ENCODE measurements around the gene PI4K2B. TPM values are rescaled to one million over a fixed set of nuclear protein-coding genes. Genes with fewer than 3 reads are reported as not detected.
"Not testable (repeated sequence)": the region's sequence is repeated elsewhere in the genome, so short reads cannot be mapped to it uniquely, and the experiment has no call there.

PI4K2B gene
- total RNA-seq, 2 experiments from 2014 or later: 37.2 to 37.4 TPM

- H3K27me3 Mint-ChIP-seq, H3K4me3 Mint-ChIP-seq, POLR2A ChIA-PET, H3K27ac Mint-ChIP-seq, DNase-seq: not testable (repeated sequence)
- Mint-ChIP-seq H3K36me3 (ENCODE audit: low read depth) (peaks cover 38% of the 10 kb centered on the region), H3K9me3 (peaks cover 25% of the 10 kb centered on the region), H3K4me1 (peaks cover 30% of the 10 kb centered on the region)
- CTCF ChIA-PET: interaction anchor here (1.8 kb wide), 1 partner anchor 14 kb away, joined by 5 read pairs; no protein-coding TSS in a partner anchor
These were observed 15.0 kb downstream of the PI4K2B start for GRCh38 chr4:25248875-25249274.

- H3K4me3 Mint-ChIP-seq, POLR2A ChIA-PET, DNase-seq, H3K27me3 Mint-ChIP-seq, H3K27ac Mint-ChIP-seq: not testable (repeated sequence)
- H3K9me3 Mint-ChIP-seq: peaks cover 19% of the 10 kb centered on the region
- CTCF ChIA-PET: interaction anchor here (1.8 kb wide), 1 partner anchor 63 kb away, joined by 5 read pairs; no protein-coding TSS in a partner anchor
- peaks cover 32% of the 10 kb centered on the region for H3K36me3 Mint-ChIP-seq (ENCODE audit: low read depth)
- peaks cover 30% of the 10 kb centered on the region for H3K4me1 Mint-ChIP-seq
These were observed 15.7 kb downstream of the PI4K2B start for GRCh38 chr4:25249494-25249893.

GRCh38 chr4:25252230-25253070 lies 18.6 kb downstream of the PI4K2B start:
- POLR2A ChIA-PET: no interaction called here
- H3K4me3 Mint-ChIP-seq: no peak overlapping the region
- H3K27me3 Mint-ChIP-seq: no peaks in the 10 kb centered on the region
- peak overlapping the region; percentile 14 for H3K27ac Mint-ChIP-seq
- H3K36me3 Mint-ChIP-seq (ENCODE audit: low read depth): peaks cover 25% of the 10 kb centered on the region
- DNase-seq: no peak
- peaks cover 29% of the 10 kb centered on the region for H3K4me1 Mint-ChIP-seq
- CTCF ChIA-PET: interaction anchor here (0.8 kb wide), 1 partner anchor 13 kb away, joined by 4 read pairs; no protein-coding TSS in a partner anchor
- H3K9me3 Mint-ChIP-seq: no peaks in the 10 kb centered on the region

GRCh38 chr4:25253071-25253445 lies 19.2 kb downstream of the PI4K2B start:
- Mint-ChIP-seq H3K27me3 (no peaks in the 10 kb centered on the region), H3K4me3 (no peak overlapping the region), H3K4me1 (peaks cover 29% of the 10 kb centered on the region), H3K9me3 (no peaks in the 10 kb centered on the region), H3K36me3 (ENCODE audit: low read depth) (peaks cover 25% of the 10 kb centered on the region), H3K27ac (no peak overlapping the region)
- DNase-seq: no peak
- ChIA-PET POLR2A (no interaction called here), CTCF (interaction anchor here (0.8 to 0.9 kb wide), 2 partner anchors 13 to 59 kb away, joined by 4 read pairs; partner anchors contain the start of gene ZCCHC4)

- H3K4me3 Mint-ChIP-seq, DNase-seq, H3K27me3 Mint-ChIP-seq, POLR2A ChIA-PET, H3K9me3 Mint-ChIP-seq: not testable (repeated sequence)
- Mint-ChIP-seq H3K4me1 (peaks cover 29% of the 10 kb centered on the region), H3K27ac (peak overlapping the region; percentile 13), H3K36me3 (ENCODE audit: low read depth) (peaks cover 22% of the 10 kb centered on the region)
- CTCF ChIA-PET: interaction anchor here (0.9 kb wide), 1 partner anchor 59 kb away, joined by 4 read pairs; the partner anchor contains the start of gene ZCCHC4
These were observed 20.0 kb downstream of the PI4K2B start for GRCh38 chr4:25253786-25254185.

GRCh38 chr4:25258980-25259578 lies 25.2 kb downstream of the PI4K2B start:
- DNase-seq: no peak
- no peaks in the 10 kb centered on the region for H3K27me3 Mint-ChIP-seq
- H3K36me3 Mint-ChIP-seq (ENCODE audit: low read depth): peaks cover 36% of the 10 kb centered on the region
- CTCF ChIA-PET: no interaction called here
- POLR2A ChIA-PET: interaction anchor here (0.6 kb wide), 1 partner anchor 54 kb away, joined by 3 read pairs; the partner anchor contains the start of gene ZCCHC4
- no peak overlapping the region for H3K27ac Mint-ChIP-seq
- H3K9me3 Mint-ChIP-seq: no peaks in the 10 kb centered on the region
- no peak overlapping the region for H3K4me3 Mint-ChIP-seq
- no peaks in the 10 kb centered on the region for H3K4me1 Mint-ChIP-seq

- ChIA-PET CTCF (interaction anchor here (0.7 to 2.0 kb wide), 2 partner anchors 18 to 41 kb away, joined by 3 to 8 read pairs; partner anchors contain the start of gene ZCCHC4), POLR2A (no interaction called here)
- DNase-seq: no peak
- Mint-ChIP-seq H3K4me1 (peaks cover 2% of the 10 kb centered on the region), H3K27ac (no peak overlapping the region), H3K36me3 (ENCODE audit: low read depth) (peaks cover 44% of the 10 kb centered on the region), H3K4me3 (no peak overlapping the region), H3K27me3 (no peaks in the 10 kb centered on the region), H3K9me3 (no peaks in the 10 kb centered on the region)
These were observed 38.0 kb downstream of the PI4K2B start for GRCh38 chr4:25271866-25272265.

GRCh38 chr4:25280210-25280609 lies 46.4 kb downstream of the PI4K2B start:
- POLR2A ChIA-PET: no interaction called here
- H3K27ac Mint-ChIP-seq: no peak overlapping the region
- peaks cover 37% of the 10 kb centered on the region for H3K36me3 Mint-ChIP-seq (ENCODE audit: low read depth)
- H3K4me3 Mint-ChIP-seq: no peak overlapping the region
- H3K27me3 Mint-ChIP-seq: no peaks in the 10 kb centered on the region
- no peaks in the 10 kb centered on the region for H3K9me3 Mint-ChIP-seq
- H3K4me1 Mint-ChIP-seq: peaks cover 2% of the 10 kb centered on the region
- CTCF ChIA-PET: interaction anchor here (1.3 to 2.6 kb wide), 2 partner anchors 23 to 33 kb away, joined by 3 to 14 read pairs; partner anchors contain the start of gene ZCCHC4
- DNase-seq: no peak

- Mint-ChIP-seq H3K4me1 (no peaks in the 10 kb centered on the region), H3K36me3 (ENCODE audit: low read depth) (peaks cover 20% of the 10 kb centered on the region), H3K27ac (no peak overlapping the region), H3K27me3 (peaks cover 11% of the 10 kb centered on the region), H3K4me3 (no peak overlapping the region), H3K9me3 (peaks cover 9% of the 10 kb centered on the region)
- no peak for DNase-seq
- ChIA-PET POLR2A (interaction anchor here (0.8 kb wide), 1 partner anchor 132 kb away, joined by 4 read pairs; no protein-coding TSS in a partner anchor), CTCF (interaction anchor here (1.1 to 2.2 kb wide), 2 partner anchors 9 to 28 kb away, joined by 3 to 8 read pairs; partner anchors contain the start of gene ZCCHC4)
These were observed 50.1 kb downstream of the PI4K2B start for GRCh38 chr4:25283948-25284347.

- H3K27me3 Mint-ChIP-seq: peaks cover 11% of the 10 kb centered on the region
- no peak overlapping the region for H3K27ac Mint-ChIP-seq
- peaks cover 20% of the 10 kb centered on the region for H3K36me3 Mint-ChIP-seq (ENCODE audit: low read depth)
- H3K4me3 Mint-ChIP-seq: no peak overlapping the region
- DNase-seq: no peak
- ChIA-PET CTCF (interaction anchor here (2.2 kb wide), 1 partner anchor 28 kb away, joined by 8 read pairs; the partner anchor contains the start of gene ZCCHC4), POLR2A (no interaction called here)
- H3K4me1 Mint-ChIP-seq: no peaks in the 10 kb centered on the region
- H3K9me3 Mint-ChIP-seq: peaks cover 9% of the 10 kb centered on the region
These were observed 50.6 kb downstream of the PI4K2B start for GRCh38 chr4:25284466-25284865.

GRCh38 chr4:25290490-25291067 lies 56.7 kb downstream of the PI4K2B start:
- Mint-ChIP-seq H3K27ac (no peak overlapping the region), H3K4me1 (no peaks in the 10 kb centered on the region), H3K27me3 (peaks cover 11% of the 10 kb centered on the region), H3K9me3 (peaks cover 11% of the 10 kb centered on the region), H3K4me3 (no peak overlapping the region), H3K36me3 (ENCODE audit: low read depth) (peaks cover 3% of the 10 kb centered on the region)
- ChIA-PET POLR2A (no interaction called here), CTCF (interaction anchor here (1.0 to 6.0 kb wide), 2 partner anchors 13 to 23 kb away, joined by 3 to 32 read pairs; partner anchors contain the start of gene ZCCHC4)
- no peak for DNase-seq

GRCh38 chr4:25291158-25291733 lies 57.4 kb downstream of the PI4K2B start:
- H3K36me3 Mint-ChIP-seq (ENCODE audit: low read depth): peaks cover 3% of the 10 kb centered on the region
- no peak overlapping the region for H3K4me3 Mint-ChIP-seq
- H3K4me1 Mint-ChIP-seq: no peaks in the 10 kb centered on the region
- H3K27me3 Mint-ChIP-seq: peaks cover 10% of the 10 kb centered on the region
- ChIA-PET CTCF (interaction anchor here (6.0 kb wide), 1 partner anchor 22 kb away, joined by 32 read pairs; the partner anchor contains the start of gene ZCCHC4), POLR2A (no interaction called here)
- no peak overlapping the region for H3K27ac Mint-ChIP-seq
- H3K9me3 Mint-ChIP-seq: peaks cover 11% of the 10 kb centered on the region
- DNase-seq: no peak
